GM12878 (cell line): ENCODE results near the gene CEACAM6. TPM values are rescaled to one million over a fixed set of nuclear protein-coding genes. Genes with fewer than 3 reads are reported as not detected.

ENCODE experiments used
- ATAC-seq: fragments of 200-7000 bp; cut with Tn5 transposase; 3 replicates; pipeline ENCODE4 v1.9.1; 2020; ENCODE audit warnings: mild to moderate bottlenecking, moderate library complexity
- BruUV-seq: library from RNA; stranded (reverse); fragments of 400-500 nt; replicated peaks from 2 replicates; lab custom pipeline; 2021; lab: Mats Ljungman, UMichigan
- CTCF ChIA-PET: fragments of 300-600 bp; sonication (Branson Sonifier 250); formaldehyde crosslinking; extraction: SDS; loops from one replicate; lab custom pipeline; 2021; ENCODE audit warnings: inconsistent platforms; lab: Yijun Ruan, JAX
- POLR2A ChIA-PET: fragments of 350-600 bp; formaldehyde crosslinking; extraction: SDS; loops from one replicate; lab custom pipeline; 2021; ENCODE audit warnings: inconsistent platforms; lab: Charles Lee
- RAD21 ChIA-PET: fragments of 300-600 bp; sonication (Branson Sonifier 250); formaldehyde crosslinking; loops from one replicate; lab custom pipeline; 2023; ENCODE audit warnings: antibody characterized with exemption; ENCODE audit not compliant: unreplicated experiment; lab: Charles Lee
- SMC1A ChIA-PET: fragments of 300-600 bp; sonication (Branson Sonifier 250); formaldehyde crosslinking; loops from one replicate; lab custom pipeline; 2023; ENCODE audit not compliant: unreplicated experiment, uncharacterized antibody; lab: Charles Lee
- DNase-seq: peaks from one replicate; pipeline ENCODE4 v3.0.0-alpha.2; 2011; ENCODE audit warnings: low read depth, low spot score
- FAIRE-seq: peaks from 3 replicates; lab custom pipeline; 2011; peaks lifted over from hg19 to GRCh38; lab: Jason Lieb, UNC
- H2AFZ ChIP-seq: 2 replicates; pipeline ENCODE4 v1.6.0; 2011; ENCODE audit warnings: low read depth, low read length, control low read depth; ENCODE audit not compliant: control insufficient read depth
- H3K27ac ChIP-seq: 2 replicates; pipeline ENCODE4 v1.5.1; 2011; ENCODE audit warnings: control low read depth; ENCODE audit not compliant: control insufficient read depth, insufficient read depth
- H3K27me3 ChIP-seq, 2 experiments: replicated peaks in 1 of 2; 2 replicates each; pipeline versions ENCODE4 v1.6.0 to v1.6.1; 2011; ENCODE audit warnings: low read length in 1 of 2; ENCODE audit not compliant: control insufficient read depth in 2 of 2, insufficient read depth in 2 of 2
- H3K36me3 ChIP-seq, 2 experiments: 2 replicates each; pipeline ENCODE4 v1.5.1; 2011; ENCODE audit warnings: low read length in 1 of 2; ENCODE audit not compliant: control insufficient read depth in 2 of 2, insufficient read depth in 2 of 2
- H3K4me1 ChIP-seq: 2 replicates; pipeline ENCODE4 v1.6.1; 2011; ENCODE audit warnings: mild to moderate bottlenecking, low read length, moderate library complexity, mixed read lengths; ENCODE audit not compliant: control insufficient read depth, insufficient read depth
- H3K4me2 ChIP-seq: 2 replicates; pipeline ENCODE4 v1.6.0; 2011; ENCODE audit warnings: control low read depth; ENCODE audit not compliant: control insufficient read depth, insufficient read depth
- H3K4me3 ChIP-seq: fragments of 200-600 bp; sonication (generic); 2 replicates; pipeline ENCODE4 v1.5.1; 2016
- H3K79me2 ChIP-seq: 2 replicates; pipeline ENCODE4 v1.6.0; 2011; ENCODE audit warnings: low read length; ENCODE audit not compliant: control insufficient read depth, insufficient read depth
- H3K9ac ChIP-seq: 2 replicates; pipeline ENCODE4 v1.8.0; 2011; ENCODE audit warnings: low read length, control low read depth, mixed read lengths; ENCODE audit not compliant: control insufficient read depth, insufficient read depth
- H3K9me3 ChIP-seq: replicated peaks from 3 replicates; pipeline ENCODE4 v1.5.1; 2011; ENCODE audit warnings: mild to moderate bottlenecking, low read length; ENCODE audit not compliant: control insufficient read depth, insufficient read depth
- H4K20me1 ChIP-seq: 2 replicates; pipeline ENCODE4 v1.6.0; 2011; ENCODE audit not compliant: control insufficient read depth, insufficient read depth
- CUX1 ChIP-seq: IDR thresholded peaks from 2 replicates; pipeline ENCODE4 v1.6.1; 2012; ENCODE audit warnings: improper control_type of control experiment, low read depth, low read length; ENCODE audit not compliant: insufficient replicate concordance
- IRF5 ChIP-seq: fragments of 450-650 bp; IDR thresholded peaks from 2 replicates; pipeline ENCODE4 v1.6.1; 2017; ENCODE audit warnings: borderline replicate concordance
- JUND ChIP-seq: IDR thresholded peaks from 2 replicates; pipeline ENCODE4 v1.6.1; 2012; ENCODE audit warnings: low read depth, mild to moderate bottlenecking, low read length, improper control_type of control experiment, moderate library complexity
- KAT2A ChIP-seq: conservative IDR thresholded peaks from 2 replicates; pipeline ENCODE4 v1.6.1; 2011; ENCODE audit warnings: low read depth, low read length; ENCODE audit not compliant: control insufficient read depth
- MTA3 ChIP-seq: IDR thresholded peaks from 2 replicates; pipeline ENCODE4 v1.6.1; 2012; ENCODE audit warnings: low read length, inconsistent platforms, borderline replicate concordance
- POLR2A ChIP-seq: IDR thresholded peaks from 2 replicates; pipeline ENCODE4 v1.6.1; 2011; ENCODE audit warnings: low read depth, mild to moderate bottlenecking, low read length
- RELA ChIP-seq: fragments of 450-650 bp; IDR thresholded peaks from 2 replicates; pipeline ENCODE4 v1.8.0; 2014; ENCODE audit warnings: borderline replicate concordance; ENCODE audit not compliant: partially characterized antibody
- SUZ12 ChIP-seq: fragments of 200-600 bp; sonication (generic); IDR thresholded peaks from one replicate; pipeline ENCODE4 v1.6.1; 2018; ENCODE audit warnings: antibody characterized with exemption, mild to moderate bottlenecking; ENCODE audit not compliant: unreplicated experiment
- WGBS: methylation state at CpG from one replicate; pipeline ENCODE4 v1.1.6; 2016; ENCODE audit warnings: low lambda C conversion rate; ENCODE audit not compliant: insufficient replicate concordance, insufficient coverage; ENCODE audit errors: missing lambda C conversion rate; 5-methylcytosine and 5-hydroxymethylcytosine counted together
- in situ Hi-C: fragments of 300-500 bp; cut with MboI; formaldehyde crosslinking; loops from 9 replicates; pipeline ENCODE4 v1.14.3; 2018; ENCODE audit warnings: mixed read lengths
- intact Hi-C: fragments of 100-400 bp; cut with micrococcal nuclease; formaldehyde crosslinking; loops from one replicate; pipeline ENCODE4 v1.14.2; 2022; ENCODE audit not compliant: unreplicated experiment
- polyA plus RNA-seq, 11 experiments: library from polyadenylated mRNA; depleted of rRNA in 4 of 11; unstranded in 6 of 11; stranded (reverse) in 5 of 11; fragments of >200 nt; fragmentation: Nextera tagmentation in 4 of 11; fragmentation: Illumina TruSeq in 1 of 11; extraction: Ambion mirVana in 4 of 11; extraction: Trizol in 1 of 11; gene quantifications; 1 replicate in 1 of 11; 2 replicates in 10 of 11; pipeline versions ENCODE4 v1.2.1 to v1.2.3, GENCODE V29; 2011 to 2016; ENCODE audit warnings: inconsistent platforms in 2 of 11, missing spikeins in 2 of 11, low read depth in 1 of 11
- total RNA-seq, 4 experiments: library from RNA; depleted of rRNA in 3 of 4; stranded (reverse); fragments of >200 nt in 3 of 4; fragmentation: Illumina TruSeq in 1 of 4; extraction: Trizol in 1 of 4; gene quantifications; 2 replicates each; pipeline versions ENCODE4 v1.2.1 to v1.2.3, GENCODE V29; 2013 to 2021

The CEACAM6 gene
- total and polyA plus RNA-seq, 10 of the 15 experiments (the other 5 are each of a cell fraction or from before 2014, with no cell fraction given), result 0.26 TPM; not detected in 9

DNA sequence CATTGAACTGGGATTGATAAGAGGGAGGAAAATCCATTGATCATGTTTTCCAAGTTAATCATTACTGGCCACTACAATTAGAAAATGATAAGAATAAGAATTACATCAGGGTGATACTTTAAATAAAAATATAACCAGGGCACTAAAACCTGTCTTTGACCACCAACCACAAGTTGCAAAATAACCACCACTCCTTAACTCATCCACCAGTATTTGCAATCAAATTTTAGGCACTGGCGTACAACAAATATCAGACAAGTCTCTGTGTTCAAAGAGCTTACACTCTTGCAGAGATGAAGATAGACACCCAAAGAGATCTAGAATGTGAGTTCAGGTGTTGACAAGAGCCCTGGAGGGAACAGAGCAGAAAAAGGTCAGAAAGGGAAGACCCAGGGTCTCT lies 41.6 kb downstream of the CEACAM6 start (continued):
- TF ChIP-seq MTA3 (no peak), POLR2A (no peak), CUX1 (no peak), SUZ12 (no peak)

- Histone ChIP-seq H3K27ac (no peak overlapping the region), H3K4me3 (no peak overlapping the region), H3K27me3 (no peaks in the 10 kb centered on the region), H3K36me3 (no peaks in the 10 kb centered on the region), H3K9ac (no peak overlapping the region), H2AFZ (no peak overlapping the region), H4K20me1 (no peaks in the 10 kb centered on the region), H3K4me1 (no peaks in the 10 kb centered on the region; the same call in 1 of the 2 replicates), H3K4me2 (no peak overlapping the region), H3K79me2 (no peaks in the 10 kb centered on the region), H3K9me3 (no peaks in the 10 kb centered on the region)
- DNase-seq (no peak), FAIRE-seq (no peak), ATAC-seq (no peak)
- TF ChIP-seq JUND, result no peak
- TF ChIP-seq IRF5, result no peak
- TF ChIP-seq KAT2A, result no peak
- TF ChIP-seq RELA, result no peak
- 47% methylated on average over 9 of the region's 9 CpGs for WGBS
- CTCF ChIA-PET, result no interaction called here
- SMC1A ChIA-PET, result interaction anchor here (0.5 kb wide), 1 partner anchor 592 kb away, joined by 3 read pairs; no protein-coding TSS in a partner anchor
- POLR2A ChIA-PET, result no interaction called here
- in situ Hi-C loops, result no loop called here
- intact Hi-C loops, result no loop called here
- BruUV-seq, result no TSS peak
- RAD21 ChIA-PET, result no interaction called here
Measured at GRCh38 chr19:41799444-41800000, 44.2 kb downstream of the CEACAM6 start.
